Measurements from ENCODE around the gene SOX18.
A peak's percentile ranks its signal among the peaks of the same experiment; 100 is the strongest.
"Not testable (repeated sequence)": the region's sequence is repeated elsewhere in the genome, so short reads cannot be mapped to it uniquely, and the experiment has no call there.

Gene SOX18

GRCh38 chr20:64015635-64016034 is 33.8 kb downstream of the SOX18 start:
- no peak for DNase-seq

- not testable (repeated sequence) for DNase-seq
Observed at GRCh38 chr20:64012385-64013154, 36.9 kb downstream of the SOX18 start.

- peak; percentile 11 for DNase-seq
Observed at GRCh38 chr20:64011366-64011779, 38.1 kb downstream of the SOX18 start.

DNA sequence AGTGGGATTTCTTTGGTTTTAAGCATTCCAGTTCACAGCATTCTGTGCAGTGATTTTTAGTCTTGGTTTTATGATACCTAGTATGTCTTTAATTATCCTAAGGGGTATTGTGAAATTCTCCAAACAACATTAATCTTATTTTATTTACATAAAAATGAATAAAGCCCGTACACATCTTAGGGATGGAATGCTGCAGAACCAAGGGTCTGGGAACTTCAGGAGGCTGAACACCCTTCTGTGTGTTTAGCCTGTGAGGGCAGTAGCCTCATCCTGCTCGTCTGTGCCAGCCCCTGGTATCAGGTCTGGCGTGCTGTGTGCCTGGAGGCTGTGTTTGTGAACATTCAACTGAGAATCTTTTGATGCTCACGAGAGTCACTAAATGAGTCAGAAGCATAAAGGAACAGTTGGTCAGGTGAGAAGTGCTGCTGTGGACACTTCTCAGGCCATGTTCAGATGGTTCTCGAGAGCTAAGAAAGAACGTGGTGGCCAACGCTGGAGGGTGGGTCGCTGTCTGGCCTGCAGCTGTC is 38.7 kb downstream of the SOX18 start:
- DNase-seq, result no peak

GRCh38 chr20:64009811-64010387 is 39.5 kb downstream of the SOX18 start:
- no peak for DNase-seq

GRCh38 chr20:64006902-64007301 is 42.5 kb downstream of the SOX18 start:
- DNase-seq, result no peak

DNA sequence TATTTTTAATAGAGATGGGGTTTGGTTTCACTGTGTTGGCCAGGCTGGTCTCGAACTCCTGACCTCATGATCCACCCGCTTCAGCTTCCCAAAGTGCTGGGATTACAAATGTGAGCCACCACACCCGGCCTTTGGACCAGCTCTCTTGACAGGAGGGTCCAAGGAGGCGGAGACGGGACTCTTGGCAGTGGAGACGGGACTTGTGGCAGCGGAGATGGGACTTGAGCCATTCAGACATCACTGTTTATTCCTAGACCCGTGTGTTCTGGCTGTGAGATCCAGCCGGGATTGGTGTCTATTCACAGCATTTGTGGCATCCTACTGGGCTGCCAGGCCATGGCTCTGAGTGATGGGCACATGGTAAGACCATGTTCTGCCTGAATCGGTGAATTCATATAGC is 42.9 kb downstream of the SOX18 start:
- no peak for DNase-seq

DNA sequence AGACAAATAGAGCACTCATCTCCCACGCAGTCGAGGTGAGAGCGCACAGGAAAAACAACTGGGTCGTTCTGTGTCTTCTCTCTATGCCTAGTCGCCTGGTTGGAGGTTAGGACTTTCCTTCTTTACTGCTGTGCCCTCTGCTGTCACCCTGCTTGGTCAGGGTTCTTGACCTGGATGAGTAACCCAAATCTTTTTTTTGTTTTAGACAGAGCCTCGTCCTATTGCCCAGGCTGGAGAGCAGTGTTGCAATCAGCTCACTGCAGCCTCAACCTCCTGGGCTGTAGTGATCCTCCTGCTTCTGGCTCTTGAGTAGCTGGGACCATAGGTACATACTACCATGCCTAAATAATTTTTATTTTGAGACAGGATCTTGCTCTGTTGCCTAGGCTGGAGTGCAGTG is 44.0 kb downstream of the SOX18 start:
- no peak for DNase-seq

DNA sequence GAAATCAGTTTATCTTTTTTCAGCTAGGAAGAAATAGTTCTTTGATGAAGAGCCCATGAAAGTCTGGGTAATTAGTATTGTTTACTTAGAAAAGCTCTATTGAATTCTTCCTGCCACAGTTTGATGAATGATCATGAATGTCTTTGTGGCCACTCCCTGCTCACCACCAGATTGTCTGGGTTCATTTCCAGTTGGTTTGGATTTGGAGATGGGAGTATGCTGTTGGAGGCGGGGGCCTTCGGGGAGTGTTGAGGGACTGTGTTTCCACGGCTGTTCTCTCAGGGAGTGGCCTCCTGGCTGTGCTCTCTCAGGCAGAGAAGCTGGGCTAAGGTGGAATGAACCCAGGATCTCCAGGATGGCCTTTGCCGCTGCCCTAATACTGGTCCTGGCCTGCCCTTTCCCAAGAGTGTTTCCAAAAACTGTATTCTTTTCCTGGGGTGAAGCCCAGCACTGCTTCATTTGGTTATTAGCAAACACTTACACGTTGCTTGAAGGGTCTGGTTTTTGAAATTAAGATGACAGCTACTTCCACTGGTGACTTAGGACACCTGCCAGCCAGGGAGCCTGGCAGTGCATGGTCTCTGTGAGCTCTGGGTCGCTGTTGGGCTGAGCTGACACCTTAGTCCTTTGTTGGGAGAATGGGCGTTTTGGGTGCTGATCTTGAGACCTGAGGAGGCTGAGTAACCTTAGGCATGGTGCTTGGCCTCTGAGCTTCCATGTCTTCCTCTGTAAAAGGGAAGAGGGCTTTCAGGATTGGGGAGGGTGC is 45.3 kb downstream of the SOX18 start:
- no peak for DNase-seq

GRCh38 chr20:64001607-64002011 is 47.8 kb downstream of the SOX18 start:
- DNase-seq, result no peak

DNA sequence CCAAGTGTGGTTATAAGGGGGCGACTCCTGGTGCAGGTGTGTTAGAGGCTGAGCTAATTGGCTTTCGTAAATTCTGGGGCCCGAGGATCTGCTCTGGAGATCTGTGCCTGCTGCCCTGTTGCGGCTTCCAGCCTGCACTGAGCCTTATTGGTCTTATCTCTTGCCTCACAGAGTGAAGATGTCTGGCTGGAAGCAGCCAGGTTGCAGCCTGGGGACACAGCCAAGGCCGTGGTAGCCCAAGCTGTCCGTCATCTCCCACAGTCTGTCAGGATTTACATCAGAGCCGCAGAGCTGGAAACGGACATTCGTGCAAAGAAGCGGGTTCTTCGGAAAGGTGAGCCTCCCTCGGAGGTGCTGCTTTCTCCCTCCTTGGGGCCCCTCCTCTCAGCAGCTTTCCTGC is 48.5 kb downstream of the SOX18 start:
- no peak for DNase-seq

All from activated effector memory CD4-positive, alpha-beta T cell treated with Interleukin-2 at 50 U/mL for 16 hours (primary cell).